ENCODE results near the gene PBX3.

DNA sequence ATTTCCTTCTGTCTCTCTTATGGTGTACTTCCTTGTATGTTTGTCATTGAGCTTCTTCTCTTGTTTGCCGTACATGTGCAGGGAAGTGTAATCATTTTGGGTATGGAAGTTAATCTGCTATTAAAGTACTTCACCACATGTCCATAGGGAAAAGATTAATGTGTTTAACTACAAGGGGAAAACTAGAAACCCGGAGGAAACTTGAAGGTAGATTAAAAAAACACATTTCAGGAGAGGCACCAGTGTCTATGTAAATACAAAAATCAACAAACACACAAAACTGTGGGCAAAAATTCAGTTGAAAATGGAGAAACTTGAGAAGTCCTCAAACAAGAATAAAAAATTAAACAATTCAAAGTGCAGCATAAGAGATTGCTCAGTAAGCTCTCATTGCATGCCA lies 166.4 kb downstream of the PBX3 start:
- TF ChIP-seq, protein P1, sequence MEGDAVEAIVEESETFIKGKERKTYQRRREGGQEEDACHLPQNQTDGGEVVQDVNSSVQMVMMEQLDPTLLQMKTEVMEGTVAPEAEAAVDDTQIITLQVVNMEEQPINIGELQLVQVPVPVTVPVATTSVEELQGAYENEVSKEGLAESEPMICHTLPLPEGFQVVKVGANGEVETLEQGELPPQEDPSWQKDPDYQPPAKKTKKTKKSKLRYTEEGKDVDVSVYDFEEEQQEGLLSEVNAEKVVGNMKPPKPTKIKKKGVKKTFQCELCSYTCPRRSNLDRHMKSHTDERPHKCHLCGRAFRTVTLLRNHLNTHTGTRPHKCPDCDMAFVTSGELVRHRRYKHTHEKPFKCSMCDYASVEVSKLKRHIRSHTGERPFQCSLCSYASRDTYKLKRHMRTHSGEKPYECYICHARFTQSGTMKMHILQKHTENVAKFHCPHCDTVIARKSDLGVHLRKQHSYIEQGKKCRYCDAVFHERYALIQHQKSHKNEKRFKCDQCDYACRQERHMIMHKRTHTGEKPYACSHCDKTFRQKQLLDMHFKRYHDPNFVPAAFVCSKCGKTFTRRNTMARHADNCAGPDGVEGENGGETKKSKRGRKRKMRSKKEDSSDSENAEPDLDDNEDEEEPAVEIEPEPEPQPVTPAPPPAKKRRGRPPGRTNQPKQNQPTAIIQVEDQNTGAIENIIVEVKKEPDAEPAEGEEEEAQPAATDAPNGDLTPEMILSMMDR (conservative IDR thresholded peaks at IDR 0.05; ENCODE audit: low read depth, low read length) = no peak
- no peak for TF ChIP-seq EZH2 (IDR thresholded peaks at IDR 0.05; ENCODE audit: borderline replicate concordance, low read depth, low read length, poor library complexity, severe bottlenecking)
